ENCODE data around the gene PDP2.

DNA sequence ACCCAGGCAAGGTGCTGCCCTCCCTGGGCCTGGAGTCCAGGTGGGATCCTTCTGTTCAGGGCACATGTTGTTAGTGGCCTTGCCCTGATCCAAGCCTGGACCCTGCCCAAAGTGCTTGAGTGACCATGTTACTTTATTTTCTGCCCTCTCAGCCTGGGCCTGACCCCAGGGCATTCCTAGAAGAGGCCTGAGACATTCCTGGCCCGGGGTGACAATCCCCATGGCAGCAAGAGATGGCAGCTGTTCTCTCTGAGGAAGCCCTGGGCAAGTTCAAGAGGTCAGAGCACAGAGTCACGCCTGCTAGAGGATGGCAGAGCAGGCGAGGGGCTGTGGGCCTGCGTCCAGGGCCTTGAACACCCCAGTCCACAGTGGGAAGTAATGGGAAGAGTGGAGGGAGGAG, 33.4 kb downstream of the PDP2 start:
- TF ChIP-seq POLR2AphosphoS2 (IDR thresholded peaks at IDR 0.05; ENCODE audit: low read depth, low read length) (no peak), NFYB (IDR thresholded peaks at IDR 0.05; ENCODE audit: insufficient read depth, low read depth, low read length) (no peak), HDAC2 (IDR thresholded peaks at IDR 0.05) (no peak), EP300 (IDR thresholded peaks at IDR 0.05; ENCODE audit: borderline replicate concordance in 1 of 2, control insufficient read depth in 1 of 2, low read depth in 2 of 2, low read length in 2 of 2) (no peak), FOS (IDR thresholded peaks at IDR 0.05; ENCODE audit: borderline replicate concordance, extremely low read depth, insufficient read length) (no peak), NRF1 (conservative IDR thresholded peaks at IDR 0.05; ENCODE audit: low read depth, low read length) (no peak), CBFB (IDR thresholded peaks at IDR 0.05; ENCODE audit: low read depth) (no peak), POLR2AphosphoS5 (IDR thresholded peaks at IDR 0.05; ENCODE audit: low read length) (no peak), RAD21 (IDR thresholded peaks at IDR 0.05; ENCODE audit: insufficient read depth, low read depth, low read length) (no peak), SIX5 (IDR thresholded peaks at IDR 0.05; ENCODE audit: low read depth, low read length, severe bottlenecking) (no peak), ZSCAN29 (IDR thresholded peaks at IDR 0.05) (no peak), NFXL1 (IDR thresholded peaks at IDR 0.05; ENCODE audit: borderline replicate concordance) (no peak)
- TF ChIP-seq, protein P1, sequence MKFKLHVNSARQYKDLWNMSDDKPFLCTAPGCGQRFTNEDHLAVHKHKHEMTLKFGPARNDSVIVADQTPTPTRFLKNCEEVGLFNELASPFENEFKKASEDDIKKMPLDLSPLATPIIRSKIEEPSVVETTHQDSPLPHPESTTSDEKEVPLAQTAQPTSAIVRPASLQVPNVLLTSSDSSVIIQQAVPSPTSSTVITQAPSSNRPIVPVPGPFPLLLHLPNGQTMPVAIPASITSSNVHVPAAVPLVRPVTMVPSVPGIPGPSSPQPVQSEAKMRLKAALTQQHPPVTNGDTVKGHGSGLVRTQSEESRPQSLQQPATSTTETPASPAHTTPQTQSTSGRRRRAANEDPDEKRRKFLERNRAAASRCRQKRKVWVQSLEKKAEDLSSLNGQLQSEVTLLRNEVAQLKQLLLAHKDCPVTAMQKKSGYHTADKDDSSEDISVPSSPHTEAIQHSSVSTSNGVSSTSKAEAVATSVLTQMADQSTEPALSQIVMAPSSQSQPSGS (IDR thresholded peaks at IDR 0.05; ENCODE audit: low read length) = no peak
- TF ChIP-seq, protein P2, sequence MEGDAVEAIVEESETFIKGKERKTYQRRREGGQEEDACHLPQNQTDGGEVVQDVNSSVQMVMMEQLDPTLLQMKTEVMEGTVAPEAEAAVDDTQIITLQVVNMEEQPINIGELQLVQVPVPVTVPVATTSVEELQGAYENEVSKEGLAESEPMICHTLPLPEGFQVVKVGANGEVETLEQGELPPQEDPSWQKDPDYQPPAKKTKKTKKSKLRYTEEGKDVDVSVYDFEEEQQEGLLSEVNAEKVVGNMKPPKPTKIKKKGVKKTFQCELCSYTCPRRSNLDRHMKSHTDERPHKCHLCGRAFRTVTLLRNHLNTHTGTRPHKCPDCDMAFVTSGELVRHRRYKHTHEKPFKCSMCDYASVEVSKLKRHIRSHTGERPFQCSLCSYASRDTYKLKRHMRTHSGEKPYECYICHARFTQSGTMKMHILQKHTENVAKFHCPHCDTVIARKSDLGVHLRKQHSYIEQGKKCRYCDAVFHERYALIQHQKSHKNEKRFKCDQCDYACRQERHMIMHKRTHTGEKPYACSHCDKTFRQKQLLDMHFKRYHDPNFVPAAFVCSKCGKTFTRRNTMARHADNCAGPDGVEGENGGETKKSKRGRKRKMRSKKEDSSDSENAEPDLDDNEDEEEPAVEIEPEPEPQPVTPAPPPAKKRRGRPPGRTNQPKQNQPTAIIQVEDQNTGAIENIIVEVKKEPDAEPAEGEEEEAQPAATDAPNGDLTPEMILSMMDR (IDR thresholded peaks at IDR 0.05 in 2 of 3, conservative IDR thresholded peaks at IDR 0.05 in 1 of 3; ENCODE audit: control insufficient read depth in 2 of 3, extremely low read depth in 1 of 3, insufficient read depth in 1 of 3, low read depth in 3 of 3, low read length in 3 of 3) = no peak

Data from GM12878 (cell line).